Lower leg skin (tissue), 3 donors: Measurements from ENCODE around the gene CLEC16A.

Experiments used
- POLR2A ChIP-seq, 2 donors: fragments of 450-650 bp; IDR thresholded peaks; one replicate each; pipeline ENCODE4 v1.6.1; 2016 to 2017; ENCODE audit warnings: antibody characterized with exemption in 2 of 2, mild to moderate bottlenecking in 1 of 2, moderate library complexity in 1 of 2
- TF ChIP-seq, protein P1 (sequence below), 3 donors: fragments of 450-650 bp; IDR thresholded peaks; one replicate each; pipeline ENCODE4 v1.5.1; 2016; ENCODE audit warnings: antibody characterized with exemption in 3 of 3, mild to moderate bottlenecking in 3 of 3, moderate library complexity in 2 of 3

DNA sequence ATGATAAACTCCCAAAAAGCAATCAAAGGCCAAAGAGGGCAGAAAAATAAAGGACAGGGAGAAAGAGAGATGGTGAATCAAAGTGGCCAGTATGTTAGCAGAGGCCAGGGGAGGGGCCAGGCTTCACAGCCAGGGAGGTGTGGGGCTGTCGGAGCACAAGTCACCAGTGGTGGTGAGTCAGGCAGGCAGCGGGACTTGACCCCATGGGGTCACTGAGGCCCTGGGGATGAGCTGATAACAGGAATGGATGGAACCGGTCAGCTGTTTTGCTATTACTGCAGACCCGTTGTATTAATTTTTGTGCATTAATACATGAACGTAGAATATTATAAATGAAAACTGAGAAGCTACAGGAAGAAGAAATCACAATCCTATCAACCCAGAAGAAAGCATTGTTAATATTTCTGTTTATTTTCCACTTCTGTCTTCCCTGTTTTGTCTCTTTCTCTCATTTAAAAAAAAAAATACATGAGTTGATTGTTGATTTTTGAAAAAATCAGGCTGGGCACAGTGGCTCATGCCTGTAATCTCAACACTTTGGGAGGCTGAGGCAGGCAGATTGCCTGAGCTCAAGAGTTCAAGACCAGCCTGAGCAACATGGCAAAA, 204.8 kb downstream of the CLEC16A start:
- TF ChIP-seq, protein P1, sequence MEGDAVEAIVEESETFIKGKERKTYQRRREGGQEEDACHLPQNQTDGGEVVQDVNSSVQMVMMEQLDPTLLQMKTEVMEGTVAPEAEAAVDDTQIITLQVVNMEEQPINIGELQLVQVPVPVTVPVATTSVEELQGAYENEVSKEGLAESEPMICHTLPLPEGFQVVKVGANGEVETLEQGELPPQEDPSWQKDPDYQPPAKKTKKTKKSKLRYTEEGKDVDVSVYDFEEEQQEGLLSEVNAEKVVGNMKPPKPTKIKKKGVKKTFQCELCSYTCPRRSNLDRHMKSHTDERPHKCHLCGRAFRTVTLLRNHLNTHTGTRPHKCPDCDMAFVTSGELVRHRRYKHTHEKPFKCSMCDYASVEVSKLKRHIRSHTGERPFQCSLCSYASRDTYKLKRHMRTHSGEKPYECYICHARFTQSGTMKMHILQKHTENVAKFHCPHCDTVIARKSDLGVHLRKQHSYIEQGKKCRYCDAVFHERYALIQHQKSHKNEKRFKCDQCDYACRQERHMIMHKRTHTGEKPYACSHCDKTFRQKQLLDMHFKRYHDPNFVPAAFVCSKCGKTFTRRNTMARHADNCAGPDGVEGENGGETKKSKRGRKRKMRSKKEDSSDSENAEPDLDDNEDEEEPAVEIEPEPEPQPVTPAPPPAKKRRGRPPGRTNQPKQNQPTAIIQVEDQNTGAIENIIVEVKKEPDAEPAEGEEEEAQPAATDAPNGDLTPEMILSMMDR (IDR thresholded peaks at IDR 0.05), result no peak
- TF ChIP-seq POLR2A (IDR thresholded peaks at IDR 0.05), result no peak
